B cell (primary cell): ENCODE measurements around the gene PRKAB1. TPM values are rescaled to one million over a fixed set of nuclear protein-coding genes. Genes with fewer than 3 reads are reported as not detected.
A peak's percentile ranks its signal among the peaks of the same experiment; 100 is the strongest.

ENCODE experiments used
- ATAC-seq: fragments of 200-7000 bp; cut with Tn5 transposase; one replicate; pipeline ENCODE4 v1.10.0; 2021; ENCODE audit warnings: low read depth, mild to moderate bottlenecking, moderate number of reproducible peaks, moderate library complexity
- CTCF ChIA-PET: fragments of 350-600 bp; sonication (Branson Sonifier 250); formaldehyde crosslinking; loops from one replicate; lab custom pipeline; 2021; ENCODE audit warnings: antibody characterized with exemption, inconsistent platforms; lab: Charles Lee
- POLR2A ChIA-PET: fragments of 350-600 bp; sonication (Branson Sonifier 250); formaldehyde crosslinking; loops from one replicate; lab custom pipeline; 2021; ENCODE audit warnings: antibody characterized with exemption; lab: Charles Lee
- DNase-seq: peaks from one replicate; pipeline ENCODE4 v3.0.0; 2013
- H2AFZ ChIP-seq: 2 replicates; pipeline ENCODE4 v1.6.1; 2012; ENCODE audit warnings: mild to moderate bottlenecking, low read depth, low read length; ENCODE audit not compliant: insufficient read depth, poor library complexity, severe bottlenecking
- H3K27ac ChIP-seq, 2 donors: 1 replicate in 1 of 2; 2 replicates in 1 of 2; pipeline ENCODE4 v1.5.1; 2012 to 2013; ENCODE audit warnings: low read length in 2 of 2, mild to moderate bottlenecking in 2 of 2, moderate library complexity in 1 of 2
- H3K27me3 ChIP-seq, 4 experiments: fragments of 200-600 bp in 1 of 4; sonication (generic) in 1 of 4; replicated peaks in 1 of 4; 1 replicate in 2 of 4; 2 replicates in 2 of 4; pipeline versions ENCODE4 v1.6.1 to v1.7.0; 2013 to 2016; ENCODE audit warnings: low read length in 3 of 4, mild to moderate bottlenecking in 2 of 4, mixed read lengths in 1 of 4, moderate library complexity in 1 of 4; ENCODE audit not compliant: insufficient read depth in 4 of 4, control insufficient read depth in 3 of 4; ENCODE audit errors: control extremely low read depth in 1 of 4
- H3K36me3 ChIP-seq, 2 experiments: replicated peaks in 1 of 2; 1 replicate in 1 of 2; 2 replicates in 1 of 2; pipeline versions ENCODE4 v1.6.1 to v1.7.1; 2013; ENCODE audit warnings: low read length in 1 of 2; ENCODE audit not compliant: insufficient read depth in 2 of 2, control insufficient read depth in 1 of 2; ENCODE audit errors: control extremely low read depth in 1 of 2, extremely low read depth in 1 of 2
- H3K4me1 ChIP-seq, 2 donors: fragments of 200-600 bp in 1 of 2; sonication (generic) in 1 of 2; 1 replicate in 1 of 2; 2 replicates in 1 of 2; pipeline versions ENCODE4 v1.5.1 to v1.6.1; 2013 to 2017; ENCODE audit warnings: low read length in 2 of 2; ENCODE audit not compliant: control insufficient read depth in 2 of 2, insufficient read depth in 2 of 2
- H3K4me2 ChIP-seq: replicated peaks from 2 replicates; pipeline ENCODE3; 2012; ENCODE audit warnings: mild to moderate bottlenecking, low read depth, low read length; ENCODE audit not compliant: poor library complexity, severe bottlenecking
- H3K4me3 ChIP-seq, 5 experiments: fragments of 200-600 bp in 1 of 5; sonication (generic) in 1 of 5; 1 replicate in 3 of 5; 2 replicates in 2 of 5; pipeline versions ENCODE4 v1.5.1 to v1.7.0; 2011 to 2016; ENCODE audit warnings: low read length in 4 of 5, mild to moderate bottlenecking in 4 of 5, low read depth in 2 of 5, control low read depth in 1 of 5, moderate library complexity in 1 of 5; ENCODE audit not compliant: insufficient read depth in 1 of 5; ENCODE audit errors: control extremely low read depth in 1 of 5, extremely low read depth in 1 of 5
- H3K79me2 ChIP-seq: fragments of 200-600 bp; sonication (generic); one replicate; pipeline ENCODE4 v1.6.0; 2016; ENCODE audit warnings: low read length; ENCODE audit not compliant: control insufficient read depth, insufficient read depth
- H3K9ac ChIP-seq: fragments of 200-600 bp; sonication (generic); 2 replicates; pipeline ENCODE4 v1.6.1; 2017; ENCODE audit warnings: mild to moderate bottlenecking, low read length, moderate library complexity
- H3K9me3 ChIP-seq, 3 donors: one replicate each; pipeline versions ENCODE4 v1.6.1 to v1.7.1; 2013; ENCODE audit warnings: low read length in 2 of 3; ENCODE audit not compliant: control insufficient read depth in 2 of 3, insufficient read depth in 1 of 3; ENCODE audit errors: control extremely low read depth in 1 of 3
- H4K20me1 ChIP-seq: 2 replicates; pipeline ENCODE4 v1.6.0; 2012; ENCODE audit warnings: mild to moderate bottlenecking, low read length; ENCODE audit not compliant: insufficient read depth, control insufficient read depth, poor library complexity, severe bottlenecking
- H3K27ac Mint-ChIP-seq: one replicate; pipeline ENCODE4 v1.8.0; 2021; ENCODE audit warnings: mixed read lengths
- H3K27me3 Mint-ChIP-seq: one replicate; pipeline ENCODE4 v1.8.0; 2021; ENCODE audit warnings: mixed read lengths
- H3K4me1 Mint-ChIP-seq: one replicate; pipeline ENCODE4 v1.8.0; 2021; ENCODE audit warnings: mixed read lengths
- H3K4me3 Mint-ChIP-seq: one replicate; pipeline ENCODE4 v1.8.0; 2021; ENCODE audit warnings: mixed read lengths
- H3K9me3 Mint-ChIP-seq: one replicate; pipeline ENCODE4 v1.8.0; 2022; ENCODE audit warnings: mixed read lengths; ENCODE audit not compliant: insufficient read depth
- CTCF ChIP-seq: fragments of 200-600 bp; IDR thresholded peaks from one replicate; pipeline ENCODE4 v1.8.0; 2022; ENCODE audit warnings: antibody characterized with exemption, mild to moderate bottlenecking
- EZH2 ChIP-seq: IDR thresholded peaks from 2 replicates; pipeline ENCODE4 v1.6.1; 2012; ENCODE audit warnings: borderline replicate concordance, low read depth, mild to moderate bottlenecking, moderate library complexity, low read length; ENCODE audit not compliant: insufficient read depth, poor library complexity, severe bottlenecking
- WGBS: methylation state at CpG from one replicate; pipeline ENCODE4 v1.1.5; 2013; ENCODE audit warnings: missing lambda C conversion rate; ENCODE audit not compliant: insufficient coverage; 5-methylcytosine and 5-hydroxymethylcytosine counted together
- intact Hi-C: fragments of 100-400 bp; cut with micrococcal nuclease; formaldehyde crosslinking; loops from one replicate; pipeline ENCODE4 v1.10.0; 2022
- polyA plus RNA-seq: library from polyadenylated mRNA; depleted of rRNA; stranded (reverse); fragments of >200 nt; gene quantifications from 2 replicates; pipeline ENCODE4 v1.2.3, GENCODE V29; 2012
- total RNA-seq, 2 donors: library from RNA; stranded (reverse); fragments of 120-200 nt in 1 of 2; gene quantifications; 1 replicate in 1 of 2; 2 replicates in 1 of 2; pipeline versions ENCODE4 v1.2.3 to v1.2.4, GENCODE V29; 2013 to 2022

The PRKAB1 gene
- total and polyA plus RNA-seq, 2 donors (not counting 1 experiment from before 2014, with no cell fraction given), result 36.4 to 56.4 TPM

GRCh38 chr12:119666900-119667576, 895 bp upstream of the PRKAB1 start:
- POLR2A ChIA-PET, result interaction anchor here (0.5 to 1.2 kb wide), 3 partner anchors 15 to 534 kb away, joined by 4 to 20 read pairs (median 6); partner anchors contain the start of gene RPLP0
- no peak for ATAC-seq
- TF ChIP-seq CTCF, result no peak
- TF ChIP-seq EZH2, result no peak
- peak overlapping the region; percentile 89 for H3K4me2 ChIP-seq
- H3K4me1 ChIP-seq, result peaks cover 28 to 36% of the 10 kb centered on the region in 2 donors
- H3K27ac Mint-ChIP-seq, result peak overlapping the region; percentile 92
- intact Hi-C loops, result loop anchor here (1.0 to 5.0 kb wide), 6 partner anchors 15 to 1650 kb away; partner anchors contain the start of genes BICDL1, CIT, PEBP1 and RFC5
- H3K79me2 ChIP-seq, result peaks cover 16% of the 10 kb centered on the region
- no peaks in the 10 kb centered on the region for H4K20me1 ChIP-seq
- peak; percentile 25 for DNase-seq
- peak overlapping the region; percentile 64 for H3K9ac ChIP-seq
- peaks cover 12 to 13% of the 10 kb centered on the region in 2 experiments for H3K36me3 ChIP-seq
- H3K9me3 ChIP-seq, result no peaks in the 10 kb centered on the region
- H3K27ac ChIP-seq, result peak overlapping the region in 1 of 2 donors; percentile 60
- H3K4me1 Mint-ChIP-seq, result peaks cover 48% of the 10 kb centered on the region
- peak overlapping the region; percentile 91 for H2AFZ ChIP-seq
- H3K4me3 ChIP-seq, result peak overlapping the region; percentile 80 to 89 (median 86)
- no peaks in the 10 kb centered on the region for H3K27me3 ChIP-seq
- H3K4me3 Mint-ChIP-seq, result peak overlapping the region; percentile 87
- WGBS, result 0% methylated on average over 4 of the region's 9 CpGs
- no peaks in the 10 kb centered on the region for H3K27me3 Mint-ChIP-seq
- CTCF ChIA-PET, result interaction anchor here (0.6 to 2.2 kb wide), 8 partner anchors 10 to 534 kb away, joined by 3 to 22 read pairs (median 4); partner anchors contain the start of gene RPLP0
- H3K9me3 Mint-ChIP-seq, result no peaks in the 10 kb centered on the region
